Liver (tissue), 9 donors: Measurements from ENCODE around the gene FGD4. TPM values are rescaled to one million over a fixed set of nuclear protein-coding genes. Genes with fewer than 3 reads are reported as not detected.

ENCODE experiments used
- DNase-seq: peaks from one replicate; pipeline ENCODE4 v3.0.0-alpha.2; 2017; ENCODE audit warnings: low spot score
- H3K27ac ChIP-seq, 2 donors: one replicate each; pipeline ENCODE4 v1.7.0; 2013; ENCODE audit warnings: inconsistent platforms in 2 of 2, low read length in 2 of 2, control low read depth in 1 of 2, low read depth in 1 of 2, mild to moderate bottlenecking in 1 of 2
- H3K27me3 ChIP-seq, 4 donors: one replicate each; pipeline versions ENCODE4 v1.6.1 to v1.7.0; 2013; ENCODE audit warnings: low read length in 3 of 4, inconsistent platforms in 1 of 4, mild to moderate bottlenecking in 1 of 4, moderate library complexity in 1 of 4; ENCODE audit not compliant: control insufficient read depth in 4 of 4, insufficient read depth in 4 of 4
- H3K36me3 ChIP-seq, 4 donors: one replicate each; pipeline versions ENCODE4 v1.6.1 to v1.7.0; 2013; ENCODE audit warnings: low read length in 3 of 4, mild to moderate bottlenecking in 3 of 4, low read depth in 1 of 4, moderate library complexity in 1 of 4; ENCODE audit not compliant: control insufficient read depth in 4 of 4, insufficient read depth in 3 of 4
- H3K4me1 ChIP-seq, 4 donors: one replicate each; pipeline versions ENCODE4 v1.6.1 to v1.7.0; 2013; ENCODE audit warnings: low read length in 3 of 4, mild to moderate bottlenecking in 3 of 4, moderate library complexity in 1 of 4; ENCODE audit not compliant: control insufficient read depth in 4 of 4, insufficient read depth in 4 of 4
- H3K4me3 ChIP-seq, 3 donors: one replicate each; pipeline versions ENCODE4 v1.6.1 to v1.7.0; 2013; ENCODE audit warnings: low read length in 3 of 3, control low read depth in 1 of 3, low read depth in 1 of 3, mild to moderate bottlenecking in 1 of 3
- H3K9ac ChIP-seq, 2 donors: one replicate each; pipeline ENCODE4 v1.7.0; 2013; ENCODE audit warnings: low read length in 2 of 2, mild to moderate bottlenecking in 2 of 2, moderate library complexity in 2 of 2, control low read depth in 1 of 2, low read depth in 1 of 2
- H3K9me3 ChIP-seq, 4 donors: one replicate each; pipeline versions ENCODE4 v1.6.1 to v1.7.0; 2013; ENCODE audit warnings: low read length in 3 of 4; ENCODE audit not compliant: control insufficient read depth in 4 of 4
- ATF3 ChIP-seq: IDR thresholded peaks from 2 replicates; pipeline ENCODE4 v1.6.1; 2016; ENCODE audit warnings: antibody characterized with exemption
- CTCF ChIP-seq: fragments of 150-350 bp; IDR thresholded peaks from 2 replicates; pipeline ENCODE4 v1.5.1; 2017; ENCODE audit warnings: improper control_type of control experiment, low read depth, low read length; ENCODE audit not compliant: missing input control
- EGR1 ChIP-seq, 2 donors: IDR thresholded peaks; 2 replicates each; pipeline ENCODE4 v1.6.1; 2016 to 2018; ENCODE audit warnings: antibody characterized with exemption in 2 of 2, low read depth in 2 of 2
- FOXA2 ChIP-seq: IDR thresholded peaks from 2 replicates; pipeline ENCODE4 v1.6.1; 2016; ENCODE audit warnings: antibody characterized with exemption
- GABPA ChIP-seq, 2 donors: IDR thresholded peaks in 1 of 2; conservative IDR thresholded peaks in 1 of 2; 2 replicates each; pipeline ENCODE4 v1.6.1; 2016; ENCODE audit warnings: antibody characterized with exemption in 2 of 2, mild to moderate bottlenecking in 1 of 2, moderate library complexity in 1 of 2
- HNF4A ChIP-seq, 2 donors: conservative IDR thresholded peaks; 2 replicates each; pipeline ENCODE4 v1.6.1; 2016; ENCODE audit warnings: antibody characterized with exemption in 2 of 2, mild to moderate bottlenecking in 2 of 2
- HNF4G ChIP-seq: IDR thresholded peaks from 2 replicates; pipeline ENCODE4 v1.6.1; 2016; ENCODE audit warnings: antibody characterized with exemption
- JUND ChIP-seq, 2 donors: IDR thresholded peaks; 2 replicates each; pipeline ENCODE4 v1.6.1; 2016; ENCODE audit warnings: antibody characterized with exemption in 2 of 2
- MAX ChIP-seq: IDR thresholded peaks from 2 replicates; pipeline ENCODE4 v1.6.1; 2016; ENCODE audit warnings: antibody characterized with exemption
- NR2F2 ChIP-seq: IDR thresholded peaks from 2 replicates; pipeline ENCODE4 v1.6.1; 2016; ENCODE audit warnings: antibody characterized with exemption
- RAD21 ChIP-seq, 2 donors: IDR thresholded peaks; 2 replicates each; pipeline ENCODE4 v1.6.1; 2016; ENCODE audit warnings: antibody characterized with exemption in 2 of 2, mild to moderate bottlenecking in 2 of 2
- REST ChIP-seq: IDR thresholded peaks from 2 replicates; pipeline ENCODE4 v1.6.1; 2016; ENCODE audit warnings: antibody characterized with exemption, mild to moderate bottlenecking
- RXRA ChIP-seq, 2 donors: IDR thresholded peaks; 2 replicates each; pipeline ENCODE4 v1.6.1; 2017 to 2018; ENCODE audit warnings: antibody characterized with exemption in 2 of 2, mild to moderate bottlenecking in 1 of 2
- SP1 ChIP-seq: IDR thresholded peaks from 2 replicates; pipeline ENCODE4 v1.6.1; 2018; ENCODE audit warnings: antibody characterized with exemption, mild to moderate bottlenecking
- TAF1 ChIP-seq: conservative IDR thresholded peaks from 2 replicates; pipeline ENCODE4 v1.6.1; 2016; ENCODE audit warnings: antibody characterized with exemption, mild to moderate bottlenecking
- YY1 ChIP-seq: IDR thresholded peaks from 2 replicates; pipeline ENCODE4 v1.6.1; 2016; ENCODE audit warnings: antibody characterized with exemption, mild to moderate bottlenecking
- ZBTB33 ChIP-seq: IDR thresholded peaks from 2 replicates; pipeline ENCODE4 v1.6.1; 2016; ENCODE audit warnings: antibody characterized with exemption
- WGBS: extraction: QIAGEN DNeasy Blood & Tissue Kit; methylation state at CpG from one replicate; pipeline ENCODE4 v1.1.7; 2013; 5-methylcytosine and 5-hydroxymethylcytosine counted together
- polyA plus RNA-seq, 2 donors: library from polyadenylated mRNA; stranded (reverse) in 1 of 2; unstranded in 1 of 2; fragments of 200-250 nt in 1 of 2; fragments of >200 nt in 1 of 2; fragmentation: Nextera tagmentation in 1 of 2; extraction: Ambion mirVana in 1 of 2; gene quantifications; one replicate each; pipeline versions ENCODE4 v1.2.1 to v1.2.3, GENCODE V29; 2013 to 2015
- total RNA-seq, 2 donors: library from RNA; depleted of rRNA; stranded (reverse); fragments of >200 nt; gene quantifications; one replicate each; pipeline ENCODE4 v1.2.3, GENCODE V29; 2014
- donor health status: healthy.
- donor health status: healthy.
- donor health status: healthy.
- donor health status: healthy.
- donor health status: healthy.

Gene FGD4
- total and polyA plus RNA-seq, 4 donors, result 3.8 to 26.4 (median 9.0) TPM

GRCh38 chr12:32457251-32458025 lies 58.1 kb downstream of the FGD4 start:
- H3K9me3 ChIP-seq, result no peaks in the 10 kb centered on the region
- H3K4me3 ChIP-seq, result no peak overlapping the region
- H3K9ac ChIP-seq, result no peak overlapping the region
- H3K27ac ChIP-seq, result no peak overlapping the region
- DNase-seq, result no peak
- TF ChIP-seq EGR1 (IDR thresholded peaks at IDR 0.05; ENCODE audit: low read depth in 2 of 2) (no peak), YY1 (no peak), REST (no peak), CTCF (no peak), FOXA2 (no peak), GABPA (IDR thresholded peaks at IDR 0.05 in 1 of 2, conservative IDR thresholded peaks at IDR 0.05 in 1 of 2) (no peak), SP1 (no peak), ATF3 (no peak), NR2F2 (no peak), JUND (IDR thresholded peaks at IDR 0.05) (no peak), HNF4A (conservative IDR thresholded peaks at IDR 0.05) (no peak), RXRA (IDR thresholded peaks at IDR 0.05) (no peak), MAX (no peak), RAD21 (IDR thresholded peaks at IDR 0.05) (no peak), HNF4G (no peak), TAF1 (no peak), ZBTB33 (no peak)
- no peaks in the 10 kb centered on the region for H3K36me3 ChIP-seq
- H3K4me1 ChIP-seq, result peaks cover 3 to 28% (median 18%) of the 10 kb centered on the region in 4 donors
- 18% methylated on average over 1 of the region's 1 CpG for WGBS
- H3K27me3 ChIP-seq, result no peaks in the 10 kb centered on the region
